Activated CD4-positive, alpha-beta T cell treated with anti-CD3 and anti-CD28 coated beads for 48 hours (primary cell): ENCODE measurements around the gene DCDC2C.

Experiments used
- DNase-seq: peaks from one replicate; pipeline ENCODE4 v3.0.0-alpha.2; 2020

DCDC2C gene

GRCh38 chr2:3839476-3839875 lies 136.1 kb downstream of the DCDC2C start:
- no peak for DNase-seq

DNA sequence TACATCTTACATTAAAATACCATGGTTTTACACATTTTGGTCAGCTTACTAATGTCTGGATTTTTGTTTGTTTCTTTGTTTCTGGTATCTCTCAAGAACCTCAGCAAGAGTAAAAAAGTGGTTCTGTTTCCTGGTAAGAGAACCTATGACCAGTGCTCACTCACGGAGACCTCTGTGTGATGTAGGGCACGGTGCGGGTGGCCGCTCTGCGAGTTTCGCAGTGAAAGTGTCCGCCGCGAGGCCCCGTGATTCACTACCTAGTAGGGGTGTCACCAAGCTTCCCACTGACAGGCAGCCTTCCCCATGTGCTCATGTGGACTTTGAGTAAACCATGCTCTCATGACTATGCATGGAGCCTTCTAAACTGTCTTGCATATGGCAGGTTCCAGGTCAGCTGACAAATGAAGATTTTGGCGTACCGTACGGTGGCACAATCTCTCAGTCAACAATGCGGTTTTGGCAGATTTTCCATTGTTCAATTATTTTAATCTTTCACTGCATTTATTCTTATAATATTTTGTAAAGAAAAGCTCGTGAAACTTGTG lies 137.3 kb downstream of the DCDC2C start:
- no peak for DNase-seq

DNA sequence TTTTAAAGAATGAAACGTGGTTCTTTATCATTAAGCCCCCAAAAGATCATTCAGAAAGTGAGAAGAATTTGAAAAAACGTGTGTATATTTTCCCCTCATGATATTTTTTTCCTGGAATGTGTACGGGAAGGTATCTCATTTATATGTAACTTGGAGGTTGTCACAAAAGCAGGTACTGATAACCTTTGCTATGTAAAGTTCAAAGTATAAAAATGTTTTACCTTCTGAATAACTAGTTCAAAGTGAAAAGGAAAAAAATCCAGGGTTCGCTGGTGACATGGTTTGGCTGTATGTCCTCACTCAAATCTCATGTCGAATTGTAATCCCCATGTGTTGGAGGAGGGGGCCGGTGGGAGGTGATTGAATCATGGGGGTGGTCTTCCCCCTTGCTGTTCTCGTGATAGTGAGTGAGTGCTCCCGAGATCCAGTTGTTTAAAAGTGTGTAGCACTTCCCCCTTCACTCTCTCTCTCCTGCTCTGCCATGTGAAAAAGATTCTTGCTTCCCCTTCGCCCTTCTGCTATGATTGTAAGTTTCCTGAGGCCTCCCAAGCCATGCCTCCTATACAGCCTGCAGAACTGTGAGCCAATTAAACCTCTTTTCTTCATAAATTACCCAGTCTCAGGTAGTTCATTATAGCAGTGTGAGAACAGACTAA lies 144.2 kb downstream of the DCDC2C start:
- DNase-seq, result no peak

DNA sequence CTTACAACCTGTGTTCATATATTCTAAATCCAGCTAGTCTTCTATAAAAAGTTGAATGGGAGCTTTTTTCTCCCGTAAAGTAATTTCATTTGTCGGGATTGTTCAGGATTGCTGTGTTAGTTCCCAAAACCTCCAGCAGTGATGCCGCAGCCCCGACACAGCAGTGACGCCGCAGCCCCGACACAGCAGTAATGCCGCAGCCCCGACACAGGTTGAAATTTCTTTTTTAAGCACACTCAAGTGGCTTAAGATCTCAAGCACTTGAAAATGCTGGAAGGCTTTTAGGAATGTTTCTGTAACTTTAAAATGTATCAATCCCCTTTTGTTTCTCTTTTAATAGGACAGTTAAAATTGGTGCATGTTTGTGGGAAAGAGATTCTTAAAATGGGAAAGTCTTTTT lies 145.4 kb downstream of the DCDC2C start:
- DNase-seq, result no peak

- DNase-seq, result no peak
Observed at GRCh38 chr2:3849213-3849612, 145.8 kb downstream of the DCDC2C start.

GRCh38 chr2:3857576-3857975 lies 154.2 kb downstream of the DCDC2C start:
- no peak for DNase-seq

DNA sequence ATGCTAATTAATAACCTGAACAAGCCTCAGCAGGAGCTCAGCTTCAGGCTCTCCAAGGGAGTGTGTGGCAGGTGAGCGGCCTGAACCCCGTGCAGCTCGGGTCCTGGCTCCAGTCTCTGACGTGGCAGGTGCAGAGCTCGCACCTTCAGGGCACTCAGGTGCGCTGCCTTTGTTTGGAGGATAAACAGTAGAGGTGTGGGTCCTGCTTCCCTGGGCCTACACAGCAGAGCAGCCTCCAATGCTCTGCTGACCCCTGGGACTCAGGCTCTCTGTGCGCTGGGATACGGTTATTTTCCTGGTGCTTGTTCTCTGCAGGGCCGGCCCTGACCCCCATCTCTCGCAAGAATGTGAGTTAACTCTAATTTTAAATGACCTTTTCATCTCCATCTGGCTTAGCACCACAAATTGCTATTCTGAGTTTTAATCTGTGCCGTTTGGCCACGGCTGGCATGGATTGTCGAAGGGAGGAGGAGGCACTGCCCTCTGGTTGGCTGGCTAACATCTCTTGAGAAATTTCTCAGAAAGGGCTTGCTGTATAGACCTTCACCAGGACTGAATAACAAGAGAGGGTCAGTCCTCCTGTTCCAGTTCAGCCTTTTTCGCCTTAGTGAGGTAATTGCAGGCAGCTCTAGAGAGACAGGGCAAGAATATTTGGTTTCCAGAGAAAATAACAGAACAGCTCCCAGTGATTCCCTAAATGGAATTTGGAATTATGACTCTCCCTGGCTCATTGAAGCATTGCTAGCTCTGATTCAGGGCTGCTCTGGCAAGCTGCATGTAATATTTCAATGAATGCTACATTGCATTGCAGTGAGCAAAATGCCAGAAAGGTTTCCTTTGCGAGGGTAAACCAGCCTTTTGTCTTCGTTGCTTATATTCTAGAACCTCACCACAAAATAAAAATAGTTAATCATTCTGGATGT lies 161.8 kb downstream of the DCDC2C start:
- DNase-seq, result no peak

DNA sequence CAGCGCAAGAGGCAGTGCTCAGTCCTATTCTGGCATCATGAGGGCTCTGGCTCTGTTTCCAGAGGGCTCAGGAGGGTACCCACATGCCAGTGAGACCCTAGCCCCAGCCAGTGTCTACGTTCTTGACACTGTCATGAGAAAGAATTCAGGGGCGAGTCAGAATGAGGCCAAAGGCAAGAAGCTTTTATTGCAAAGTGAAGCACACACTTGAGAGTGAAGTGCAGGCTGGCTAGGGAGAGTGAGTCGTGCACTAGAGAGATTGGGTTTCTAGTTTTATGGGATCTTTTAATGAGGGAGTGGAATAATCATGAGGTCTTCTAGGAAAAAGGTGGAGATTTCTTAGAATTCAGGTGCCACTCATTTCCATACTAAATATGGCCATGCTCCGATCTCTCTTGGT lies 164.1 kb downstream of the DCDC2C start:
- DNase-seq, result no peak

DNA sequence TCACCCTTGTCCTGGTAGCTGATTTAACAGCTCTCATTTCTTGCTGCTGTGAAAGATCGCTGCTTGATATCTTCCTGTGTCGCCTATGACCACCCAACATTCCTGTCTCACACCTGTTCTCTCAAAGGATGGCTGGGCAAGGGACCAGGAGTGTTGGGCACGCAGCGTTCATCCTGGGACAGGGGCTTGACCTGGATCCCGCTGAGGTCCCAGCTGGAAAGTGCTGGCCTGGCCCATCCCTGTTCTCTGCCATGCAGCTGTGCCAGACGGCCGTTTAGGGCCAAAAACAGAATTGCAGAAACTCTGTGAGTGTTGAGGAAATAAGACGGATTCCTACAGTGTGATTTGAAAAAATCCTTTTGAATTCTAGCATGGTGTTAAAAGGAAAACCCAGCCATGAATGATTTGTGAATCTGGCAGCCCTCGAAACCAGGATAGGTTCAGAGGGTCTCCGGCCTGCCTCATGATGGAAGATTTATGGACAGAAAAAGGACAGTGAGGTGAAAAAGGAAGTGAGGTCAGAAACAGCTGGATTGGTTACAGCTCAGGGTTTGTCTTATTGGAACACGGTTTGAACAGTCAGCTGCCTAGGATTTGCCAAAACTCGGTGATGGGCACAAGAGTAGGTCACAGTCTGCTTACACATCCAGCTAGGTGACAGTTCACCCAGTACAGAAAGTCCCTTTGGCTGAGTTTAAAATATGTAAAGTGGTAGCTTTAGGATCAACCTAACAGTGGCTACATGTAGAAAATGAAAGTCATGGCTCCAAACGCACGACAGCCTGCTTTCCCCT lies 164.8 kb downstream of the DCDC2C start:
- DNase-seq, result no peak

GRCh38 chr2:3870222-3870621 lies 166.8 kb downstream of the DCDC2C start:
- DNase-seq, result no peak

DNA sequence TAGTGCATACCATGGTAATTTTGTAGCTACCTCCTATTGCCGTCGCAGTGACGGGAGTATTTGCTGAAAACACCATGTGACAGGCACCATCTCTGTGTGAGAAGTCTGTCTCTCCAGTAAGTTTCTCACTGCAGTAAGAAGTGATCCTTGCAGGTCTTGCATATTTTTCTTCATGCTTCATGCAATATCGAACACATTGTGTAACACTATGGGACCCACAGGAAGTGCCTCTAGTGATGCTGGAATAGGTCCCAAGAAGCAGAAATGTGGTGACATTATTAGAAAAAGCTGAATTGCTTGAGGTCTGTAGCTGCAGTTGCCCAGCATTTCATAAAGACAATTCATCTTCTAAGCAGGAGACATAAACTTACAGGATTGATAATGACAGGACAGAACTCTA lies 167.6 kb downstream of the DCDC2C start:
- DNase-seq, result no peak

GRCh38 chr2:3872451-3872850 lies 169.1 kb downstream of the DCDC2C start:
- DNase-seq, result no peak

- no peak for DNase-seq
Observed at GRCh38 chr2:3873899-3874298, 170.5 kb downstream of the DCDC2C start.

GRCh38 chr2:3876221-3876620 lies 172.8 kb downstream of the DCDC2C start:
- DNase-seq, result no peak

- DNase-seq, result no peak
Observed at GRCh38 chr2:3876685-3877084, 173.3 kb downstream of the DCDC2C start.

GRCh38 chr2:3885629-3886628 lies 182.6 kb downstream of the DCDC2C start:
- DNase-seq, result no peak

- DNase-seq, result no peak
Observed at GRCh38 chr2:3895021-3895420, 191.6 kb downstream of the DCDC2C start.
